Measurements from ENCODE around the gene WDR77. TPM values are rescaled to one million over a fixed set of nuclear protein-coding genes. Genes with fewer than 3 reads are reported as not detected.

Gene WDR77
- total and polyA plus RNA-seq, 9 of the 15 experiments (the other 6 are each of a cell fraction or from before 2014, with no cell fraction given), result 20.6 to 160 (median 75.3) TPM

GRCh38 chr1:111467865-111468716 lies 19.0 kb upstream of the WDR77 start (continued):
- TF ChIP-seq MYBL2 (IDR thresholded peaks at IDR 0.05; ENCODE audit: low read depth) (no peak), MYBL2 (CRISPR knock-in tag; IDR thresholded peaks at IDR 0.05; ENCODE audit: borderline replicate concordance) (no peak), PBX2 (CRISPR knock-in tag; IDR thresholded peaks at IDR 0.05; ENCODE audit: low read depth) (no peak), PBX2 (tag; conservative IDR thresholded peaks at IDR 0.05; ENCODE audit: low read depth) (peak; percentile 77), C11orf30 (IDR thresholded peaks at IDR 0.05; ENCODE audit: low read depth) (peak; percentile 41; the same call in 1 of the 2 replicates), ZNF217 (CRISPR knock-in tag; IDR thresholded peaks at IDR 0.05) (no peak), PREB (CRISPR knock-in tag; IDR thresholded peaks at IDR 0.05) (no peak), TGIF2 (CRISPR knock-in tag; IDR thresholded peaks at IDR 0.05) (no peak), CHD2 (IDR thresholded peaks at IDR 0.05; ENCODE audit: low read depth, low read length) (no peak), EWSR1 (IDR thresholded peaks at IDR 0.05; ENCODE audit: borderline replicate concordance, low read depth, partially characterized antibody) (no peak), RFX7 (CRISPR knock-in tag; IDR thresholded peaks at IDR 0.05) (no peak), CREB5 (CRISPR knock-in tag; IDR thresholded peaks at IDR 0.05) (0 out of 2 replicates have a peak, but pooled peaks have one; percentile 21), ZNF146 (CRISPR knock-in tag; IDR thresholded peaks at IDR 0.05; ENCODE audit: unreplicated experiment) (no peak), KLF1 (tag; IDR thresholded peaks at IDR 0.05) (no peak), HDAC3 (IDR thresholded peaks at IDR 0.05; ENCODE audit: borderline replicate concordance, partially characterized antibody) (no peak), ZNF551 (CRISPR knock-in tag; IDR thresholded peaks at IDR 0.05) (no peak), KDM2B (CRISPR knock-in tag; IDR thresholded peaks at IDR 0.05) (no peak), HDAC2 (IDR thresholded peaks at IDR 0.05) (no peak), ZNF316 (IDR thresholded peaks at IDR 0.05) (peak; percentile 45; the same call in 1 of the 2 replicates), DEAF1 (CRISPR knock-in tag; IDR thresholded peaks at IDR 0.05) (no peak)
